T-helper 2 cell treated with Interferon-gamma antibody and Interleukin-4, amounts not matched to agents 100 ng/mL and 5 ng/mL, for 36 hours (primary cell): ENCODE results near the gene PSPN. TPM values are rescaled to one million over a fixed set of nuclear protein-coding genes. Genes with fewer than 3 reads are reported as not detected.

Source experiments
- intact Hi-C: fragments of 100-400 bp; cut with micrococcal nuclease; formaldehyde crosslinking; loops from one replicate; pipeline ENCODE4 v1.15.1; 2023
- total RNA-seq: library from RNA; stranded (reverse); gene quantifications from 2 replicates; pipeline ENCODE4 v1.2.3, GENCODE V29; 2022

The PSPN gene
- total RNA-seq, 1 donor from 2014 or later: 1.9 TPM

GRCh38 chr19:6334490-6335285 lies 41.0 kb downstream of the PSPN start:
- intact Hi-C loops: no loop called here

- intact Hi-C loops: no loop called here
Measured at GRCh38 chr19:6333439-6333838, 42.3 kb downstream of the PSPN start, which contains the start of gene ACER1. Gene ACER1 (minus strand): TSS chr19:6333612. CDS start chr19:6333551, 61 bp downstream.

GRCh38 chr19:6326815-6327214 lies 48.9 kb downstream of the PSPN start:
- intact Hi-C loops: no loop called here

- intact Hi-C loops: no loop called here
Measured at GRCh38 chr19:6325614-6326013, 50.1 kb downstream of the PSPN start.

Other genes starting within 250 kb of the PSPN start
- not detected in 2 replicates for gene ACSBG2, start 240.3 kb downstream of the PSPN start, total RNA-seq
- 47.1 and 53.2 TPM in 2 replicates for gene MLLT1, start 96.0 kb downstream of the PSPN start, total RNA-seq
- gene ACER1, start 42.3 kb downstream of the PSPN start, total RNA-seq: 0.11 and 0.18 TPM in 2 replicates
- 117 and 126 TPM in 2 replicates for gene CLPP, start 14.4 kb downstream of the PSPN start, total RNA-seq
- gene ALKBH7, start 3.1 kb downstream of the PSPN start, total RNA-seq: 32.2 and 34.1 TPM in 2 replicates
- gene GTF2F1, start 17.2 kb upstream of the PSPN start, total RNA-seq: 60.9 and 63.2 TPM in 2 replicates
- gene KHSRP, start 48.9 kb upstream of the PSPN start, total RNA-seq: 320 and 324 TPM in 2 replicates
- 0.16 and 0.23 TPM in 2 replicates for gene SLC25A41, start 57.8 kb upstream of the PSPN start, total RNA-seq
- 18.8 and 21.0 TPM in 2 replicates for gene SLC25A23, start 83.9 kb upstream of the PSPN start, total RNA-seq
- 0.32 and 0.55 TPM in 2 replicates for gene CRB3, start 88.3 kb upstream of the PSPN start, total RNA-seq
- gene DENND1C, start 105.9 kb upstream of the PSPN start, total RNA-seq: 90.0 and 94.3 TPM in 2 replicates
- 5.9 and 6.2 TPM in 2 replicates for gene TUBB4A, start 126.4 kb upstream of the PSPN start, total RNA-seq
- 1.6 and 2.0 TPM in 2 replicates for gene TNFSF9, start 155.1 kb upstream of the PSPN start, total RNA-seq
- 30.1 and 32.8 TPM in 2 replicates for gene CD70, start 215.2 kb upstream of the PSPN start, total RNA-seq